T-cell (primary cell): ENCODE measurements around the gene MOB1A. TPM values are rescaled to one million over a fixed set of nuclear protein-coding genes. Genes with fewer than 3 reads are reported as not detected.
A peak's percentile ranks its signal among the peaks of the same experiment; 100 is the strongest.
"Not testable (repeated sequence)": the region's sequence is repeated elsewhere in the genome, so short reads cannot be mapped to it uniquely, and the experiment has no call there.

Experiments
- ATAC-seq, 4 experiments: fragments of 200-7000 bp in 3 of 4; fragments of 150-1000 bp in 1 of 4; cut with Tn5 transposase; replicated peaks in 1 of 4; 1 replicate in 3 of 4; 2 replicates in 1 of 4; pipeline ENCODE4 v1.10.0; 2021; ENCODE audit warnings: moderate library complexity in 3 of 4, mild to moderate bottlenecking in 2 of 4, moderate number of reproducible peaks in 1 of 4
- CTCF ChIA-PET, 2 donors: fragments of 300-600 bp; sonication (Branson Sonifier 250); formaldehyde crosslinking; loops; one replicate each; lab custom pipeline; 2022; ENCODE audit warnings: antibody characterized with exemption in 2 of 2; lab: Charles Lee
- POLR2A ChIA-PET, 2 donors: fragments of 300-600 bp; sonication (Branson Sonifier 250); formaldehyde crosslinking; loops; one replicate each; lab custom pipeline; 2022; ENCODE audit warnings: antibody characterized with exemption in 2 of 2; lab: Charles Lee
- DNase-seq, 35 experiments: peaks; one replicate each; pipeline versions ENCODE4 v3.0.0 to v3.0.0-alpha.2; 2013 to 2023
- H3K27ac ChIP-seq: one replicate; pipeline ENCODE4 v1.5.1; 2013; ENCODE audit warnings: low read length
- H3K27me3 ChIP-seq, 2 experiments: replicated peaks in 1 of 2; 1 replicate in 1 of 2; 2 replicates in 1 of 2; pipeline versions ENCODE4 v1.6.1 to v1.7.0; 2013; ENCODE audit warnings: low read length in 1 of 2, mixed read lengths in 1 of 2; ENCODE audit not compliant: control insufficient read depth in 2 of 2, insufficient read depth in 2 of 2; ENCODE audit errors: extremely low read depth in 1 of 2
- H3K36me3 ChIP-seq, 2 donors: 1 replicate in 1 of 2; 2 replicates in 1 of 2; pipeline versions ENCODE4 v1.6.1 to v1.7.0; 2013; ENCODE audit warnings: low read length in 1 of 2; ENCODE audit not compliant: control insufficient read depth in 2 of 2, insufficient read depth in 1 of 2; ENCODE audit errors: extremely low read depth in 1 of 2
- H3K4me1 ChIP-seq, 2 experiments: 1 replicate in 1 of 2; 2 replicates in 1 of 2; pipeline versions ENCODE4 v1.6.1 to v1.7.0; 2013; ENCODE audit warnings: low read length in 2 of 2, mixed read lengths in 1 of 2; ENCODE audit not compliant: insufficient read depth in 2 of 2, control insufficient read depth in 1 of 2; ENCODE audit errors: extremely low read depth in 1 of 2
- H3K4me3 ChIP-seq, 2 donors: 1 replicate in 1 of 2; 2 replicates in 1 of 2; pipeline versions ENCODE4 v1.5.1 to v1.7.0; 2013; ENCODE audit warnings: mild to moderate bottlenecking in 2 of 2, low read length in 1 of 2, moderate library complexity in 1 of 2; ENCODE audit not compliant: control insufficient read depth in 1 of 2; ENCODE audit errors: extremely low read depth in 1 of 2
- H3K9me3 ChIP-seq: 2 replicates; pipeline ENCODE4 v1.7.0; 2013
- H3K27ac Mint-ChIP-seq, 2 donors: one replicate each; pipeline ENCODE4 v1.8.0; 2020 to 2021; ENCODE audit warnings: mild to moderate bottlenecking in 2 of 2, mixed read lengths in 2 of 2
- H3K27me3 Mint-ChIP-seq, 2 donors: one replicate each; pipeline ENCODE4 v1.8.0; 2021 to 2022; ENCODE audit warnings: mixed read lengths in 2 of 2
- H3K36me3 Mint-ChIP-seq: one replicate; pipeline ENCODE4 v1.8.0; 2021; ENCODE audit warnings: mixed read lengths
- H3K4me1 Mint-ChIP-seq, 3 donors: one replicate each; pipeline ENCODE4 v1.8.0; 2020 to 2022; ENCODE audit warnings: mixed read lengths in 3 of 3, mild to moderate bottlenecking in 1 of 3
- H3K4me3 Mint-ChIP-seq, 3 donors: one replicate each; pipeline ENCODE4 v1.8.0; 2020 to 2022; ENCODE audit warnings: mild to moderate bottlenecking in 3 of 3, mixed read lengths in 3 of 3, moderate library complexity in 3 of 3
- H3K9me3 Mint-ChIP-seq, 3 donors: one replicate each; pipeline ENCODE4 v1.8.0; 2020 to 2022; ENCODE audit warnings: mixed read lengths in 3 of 3
- WGBS: methylation state at CpG from one replicate; pipeline ENCODE4 v1.1.5; 2013; ENCODE audit warnings: missing lambda C conversion rate; ENCODE audit not compliant: insufficient coverage; 5-methylcytosine and 5-hydroxymethylcytosine counted together
- total RNA-seq, 35 experiments: library from RNA in 6 of 35; stranded (reverse) in 6 of 35; fragments of 120-200 nt in 1 of 35; gene quantifications; one replicate each; pipeline versions ENCODE4 v1.2.1 to v1.2.4 and lab custom pipeline; 2013 to 2026

MOB1A gene
- total RNA-seq, 5 donors from 2014 or later (not counting 1 experiment from before 2014, with no cell fraction given): 131 to 156 (median 138) TPM

GRCh38 chr2:74222300-74222650, 43.6 kb upstream of the MOB1A start:
- POLR2A ChIA-PET: no interaction called here
- Mint-ChIP-seq H3K4me3 (no peak overlapping the region), H3K36me3 (peaks cover 14% of the 10 kb centered on the region), H3K27me3 (no peaks in the 10 kb centered on the region), H3K27ac (no peak overlapping the region), H3K9me3 (no peaks in the 10 kb centered on the region), H3K4me1 (no peaks in the 10 kb centered on the region)
- Histone ChIP-seq H3K4me1 (no peaks in the 10 kb centered on the region), H3K36me3 (peaks cover 3 to 8% of the 10 kb centered on the region in 2 donors), H3K27ac (no peak overlapping the region), H3K4me3 (no peak overlapping the region), H3K27me3 (no peaks in the 10 kb centered on the region), H3K9me3 (no peaks in the 10 kb centered on the region)
- 100% methylated on average over 4 of the region's 6 CpGs for WGBS
- CTCF ChIA-PET: no interaction called here
- no peak for DNase-seq
- ATAC-seq: no peak

GRCh38 chr2:74221604-74222299, 43.1 kb upstream of the MOB1A start:
- peaks cover 14% of the 10 kb centered on the region for H3K36me3 Mint-ChIP-seq
- no peaks in the 10 kb centered on the region for H3K27me3 Mint-ChIP-seq
- no peak overlapping the region for H3K4me3 Mint-ChIP-seq
- CTCF ChIA-PET: no interaction called here
- Histone ChIP-seq H3K9me3 (no peaks in the 10 kb centered on the region), H3K4me3 (no peak overlapping the region), H3K27ac (no peak overlapping the region), H3K36me3 (peaks cover 3 to 10% of the 10 kb centered on the region in 2 donors), H3K4me1 (no peaks in the 10 kb centered on the region), H3K27me3 (no peaks in the 10 kb centered on the region)
- H3K4me1 Mint-ChIP-seq: no peaks in the 10 kb centered on the region
- H3K27ac Mint-ChIP-seq: no peak overlapping the region
- no peak for ATAC-seq
- H3K9me3 Mint-ChIP-seq: no peaks in the 10 kb centered on the region
- no peak for DNase-seq
- WGBS: 100% methylated on average over 1 of the region's 6 CpGs
- POLR2A ChIA-PET: no interaction called here

DNA sequence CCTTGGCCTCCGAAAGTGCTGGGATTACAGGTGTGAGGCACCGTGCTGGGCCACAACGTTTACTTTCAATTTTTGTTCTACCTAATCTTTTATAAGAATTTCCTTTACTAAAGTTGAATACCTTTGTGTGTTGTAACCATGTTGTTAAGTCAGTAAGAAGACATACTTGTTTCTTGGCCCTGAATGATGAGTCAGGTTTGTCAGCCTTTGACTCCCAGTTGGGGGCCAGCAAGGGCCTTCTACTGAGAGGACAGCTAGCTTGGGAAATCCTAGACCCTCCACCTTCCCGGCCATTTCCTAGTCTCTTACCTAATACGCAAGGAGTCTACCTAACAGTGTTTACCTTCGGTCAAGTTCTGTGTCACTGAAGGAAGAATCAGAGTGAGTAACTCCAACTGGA, 42.4 kb upstream of the MOB1A start:
- CTCF ChIA-PET: interaction anchor here in 1 of 2 donors (0.7 kb wide), 1 partner anchor 46 kb away, joined by 4 read pairs; no protein-coding TSS in a partner anchor
- Mint-ChIP-seq H3K36me3 (peaks cover 15% of the 10 kb centered on the region), H3K9me3 (no peaks in the 10 kb centered on the region), H3K4me3 (no peak overlapping the region), H3K4me1 (no peaks in the 10 kb centered on the region), H3K27me3 (no peaks in the 10 kb centered on the region), H3K27ac (no peak overlapping the region)
- WGBS: no CpG with 5 or more reads among the region's 6 CpGs
- H3K36me3 ChIP-seq: peaks cover 3 to 12% of the 10 kb centered on the region in 2 donors
- POLR2A ChIA-PET: no interaction called here
- no peak overlapping the region for H3K4me3 ChIP-seq
- no peaks in the 10 kb centered on the region for H3K27me3 ChIP-seq
- DNase-seq: no peak
- H3K4me1 ChIP-seq: no peaks in the 10 kb centered on the region
- no peak for ATAC-seq
- no peak overlapping the region for H3K27ac ChIP-seq
- H3K9me3 ChIP-seq: no peaks in the 10 kb centered on the region

DNA sequence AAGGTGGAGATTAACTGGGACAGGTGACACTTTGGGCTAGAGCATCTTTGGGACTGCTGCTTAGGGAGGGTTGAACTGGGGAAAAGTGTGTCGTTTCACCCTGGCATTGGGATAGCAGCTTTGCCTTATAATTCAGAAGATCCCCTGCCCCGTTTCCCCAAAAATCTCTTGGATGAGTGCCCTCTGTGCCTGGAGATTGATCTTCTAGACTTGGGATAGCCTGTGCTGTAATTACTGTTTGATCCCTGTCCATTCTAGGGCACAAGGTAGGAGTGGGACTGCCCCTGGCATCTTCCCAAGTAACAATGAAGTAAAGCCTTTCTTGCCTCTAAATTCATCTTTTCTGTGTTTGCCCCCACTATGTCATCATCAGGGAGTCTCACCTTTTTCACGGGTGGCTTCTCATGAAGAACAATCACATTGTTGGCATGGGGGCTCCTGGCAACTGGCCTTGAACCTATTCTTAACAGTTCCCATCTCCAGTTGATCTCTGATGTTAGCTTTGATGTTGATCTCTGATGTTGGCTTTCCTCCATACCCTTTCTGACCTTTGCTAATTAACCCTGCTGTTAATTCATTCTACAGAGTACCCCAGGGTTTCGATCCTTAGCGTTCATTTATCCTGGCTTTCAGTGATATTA, 41.3 kb upstream of the MOB1A start:
- POLR2A ChIA-PET: no interaction called here
- Histone ChIP-seq H3K4me1 (no peaks in the 10 kb centered on the region), H3K4me3 (no peak overlapping the region), H3K27ac (no peak overlapping the region), H3K36me3 (peaks cover 3 to 12% of the 10 kb centered on the region in 2 donors), H3K9me3 (no peaks in the 10 kb centered on the region), H3K27me3 (no peaks in the 10 kb centered on the region)
- ATAC-seq (no peak), DNase-seq (no peak)
- CTCF ChIA-PET: no interaction called here
- Mint-ChIP-seq H3K9me3 (no peaks in the 10 kb centered on the region), H3K27ac (peak overlapping the region in 1 of 2 donors; percentile 6), H3K4me1 (no peaks in the 10 kb centered on the region), H3K36me3 (peaks cover 22% of the 10 kb centered on the region), H3K27me3 (no peaks in the 10 kb centered on the region), H3K4me3 (no peak overlapping the region)
- WGBS: 100% methylated on average over 3 of the region's 5 CpGs

- H3K27me3 ChIP-seq: no peaks in the 10 kb centered on the region
- Mint-ChIP-seq H3K4me1 (no peaks in the 10 kb centered on the region), H3K9me3 (no peaks in the 10 kb centered on the region), H3K4me3 (no peak overlapping the region), H3K27me3 (no peaks in the 10 kb centered on the region), H3K27ac (no peak overlapping the region), H3K36me3 (peaks cover 28% of the 10 kb centered on the region)
- ChIA-PET CTCF (interaction anchor here in 1 of 2 donors (0.9 kb wide), 1 partner anchor 38 kb away, joined by 7 read pairs; the partner anchor contains the start of gene MOB1A), POLR2A (no interaction called here)
- no peak for ATAC-seq
- H3K36me3 ChIP-seq: peaks cover 2 to 28% of the 10 kb centered on the region in 2 donors
- DNase-seq: no peak
- H3K9me3 ChIP-seq: no peaks in the 10 kb centered on the region
- H3K27ac ChIP-seq: no peak overlapping the region
- WGBS: no CpG with 5 or more reads among the region's 2 CpGs
- H3K4me1 ChIP-seq: no peaks in the 10 kb centered on the region
- H3K4me3 ChIP-seq: no peak overlapping the region
Observed at GRCh38 chr2:74216642-74217041, 38.0 kb upstream of the MOB1A start.

GRCh38 chr2:74215771-74216170, 37.1 kb upstream of the MOB1A start:
- CTCF ChIA-PET: interaction anchor here in 1 of 2 donors (1.8 kb wide), 1 partner anchor 119 kb away, joined by 5 read pairs; no protein-coding TSS in a partner anchor
- H3K27ac Mint-ChIP-seq, H3K27me3 Mint-ChIP-seq, H3K4me3 Mint-ChIP-seq, H3K9me3 ChIP-seq, H3K27ac ChIP-seq, H3K4me1 Mint-ChIP-seq, H3K27me3 ChIP-seq, H3K9me3 Mint-ChIP-seq, ATAC-seq, H3K4me3 ChIP-seq, DNase-seq, H3K4me1 ChIP-seq, POLR2A ChIA-PET: not testable (repeated sequence)
- WGBS: 95% methylated on average over 2 of the region's 6 CpGs
- peaks cover 27% of the 10 kb centered on the region for H3K36me3 Mint-ChIP-seq
- H3K36me3 ChIP-seq: peaks cover 0 to 37% of the 10 kb centered on the region in 2 donors
